Smooth muscle cell (in vitro differentiated cells): ENCODE results near the gene DPP7. TPM values are rescaled to one million over a fixed set of nuclear protein-coding genes. Genes with fewer than 3 reads are reported as not detected.

ENCODE experiments used
- DNase-seq: peaks from one replicate; lab custom pipeline; 2025; ENCODE audit not compliant: unreplicated experiment; lab: John Stamatoyannopoulos, UW
- H2AFZ ChIP-seq: fragments of 200-600 bp; sonication (generic); 2 replicates; pipeline ENCODE4 v1.6.0; 2016; ENCODE audit warnings: antibody characterized with exemption, low read depth, mild to moderate bottlenecking
- H3F3A ChIP-seq: fragments of 200-600 bp; sonication (generic); 2 replicates; pipeline ENCODE4 v1.6.0; 2017; ENCODE audit warnings: antibody characterized with exemption, low read depth
- H3K27ac ChIP-seq: fragments of 200-600 bp; sonication (generic); 2 replicates; pipeline ENCODE4 v1.5.1; 2016; ENCODE audit warnings: low read depth, mild to moderate bottlenecking
- H3K27me3 ChIP-seq: fragments of 200-600 bp; sonication (generic); 2 replicates; pipeline ENCODE4 v1.6.1; 2016; ENCODE audit warnings: low read depth, mild to moderate bottlenecking
- H3K36me3 ChIP-seq: fragments of 200-600 bp; sonication (generic); 2 replicates; pipeline ENCODE4 v1.5.1; 2016; ENCODE audit warnings: low read depth
- H3K4me1 ChIP-seq: fragments of 200-600 bp; sonication (generic); 2 replicates; pipeline ENCODE4 v1.5.1; 2016; ENCODE audit warnings: low read depth
- H3K4me2 ChIP-seq: fragments of 200-600 bp; sonication (generic); 2 replicates; pipeline ENCODE4 v1.6.0; 2016; ENCODE audit warnings: mild to moderate bottlenecking
- H3K4me3 ChIP-seq: fragments of 200-600 bp; sonication (generic); 2 replicates; pipeline ENCODE4 v1.5.1; 2016; ENCODE audit warnings: mild to moderate bottlenecking
- H3K79me2 ChIP-seq: fragments of 200-600 bp; sonication (generic); 2 replicates; pipeline ENCODE4 v1.6.0; 2016; ENCODE audit warnings: low read depth, mild to moderate bottlenecking
- H3K9ac ChIP-seq: fragments of 200-600 bp; sonication (generic); 2 replicates; pipeline ENCODE4 v1.6.0; 2016; ENCODE audit warnings: low read depth
- H3K9me3 ChIP-seq: fragments of 200-600 bp; sonication (generic); replicated peaks from 2 replicates; pipeline ENCODE4 v1.5.1; 2016; ENCODE audit warnings: low read depth
- H4K20me1 ChIP-seq: fragments of 200-600 bp; sonication (generic); 2 replicates; pipeline ENCODE4 v1.6.0; 2016; ENCODE audit warnings: low read depth
- WGBS: methylation state at CpG from one replicate; pipeline ENCODE4 v1.1.7; 2016; ENCODE audit warnings: low lambda C conversion rate; 5-methylcytosine and 5-hydroxymethylcytosine counted together
- polyA plus RNA-seq: library from polyadenylated mRNA; unstranded; fragments of >200 nt; fragmentation: Nextera tagmentation; extraction: Ambion mirVana; gene quantifications from 2 replicates; pipeline ENCODE4 v1.2.1, GENCODE V29; 2016
- total RNA-seq: library from RNA; depleted of rRNA; stranded (reverse); fragments of >200 nt; gene quantifications from 2 replicates; pipeline ENCODE4 v1.2.3, GENCODE V29; 2014
- TF ChIP-seq, protein P1 (sequence below): fragments of 200-600 bp; sonication (generic); IDR thresholded peaks from 2 replicates; pipeline ENCODE4 v1.5.1; 2017; ENCODE audit warnings: borderline replicate concordance, mild to moderate bottlenecking, antibody characterized with exemption; ENCODE audit not compliant: insufficient read depth, poor library complexity, severe bottlenecking

Gene DPP7
- total and polyA plus RNA-seq, 2 experiments from 2014 or later = 51.4 to 170 TPM

DNA sequence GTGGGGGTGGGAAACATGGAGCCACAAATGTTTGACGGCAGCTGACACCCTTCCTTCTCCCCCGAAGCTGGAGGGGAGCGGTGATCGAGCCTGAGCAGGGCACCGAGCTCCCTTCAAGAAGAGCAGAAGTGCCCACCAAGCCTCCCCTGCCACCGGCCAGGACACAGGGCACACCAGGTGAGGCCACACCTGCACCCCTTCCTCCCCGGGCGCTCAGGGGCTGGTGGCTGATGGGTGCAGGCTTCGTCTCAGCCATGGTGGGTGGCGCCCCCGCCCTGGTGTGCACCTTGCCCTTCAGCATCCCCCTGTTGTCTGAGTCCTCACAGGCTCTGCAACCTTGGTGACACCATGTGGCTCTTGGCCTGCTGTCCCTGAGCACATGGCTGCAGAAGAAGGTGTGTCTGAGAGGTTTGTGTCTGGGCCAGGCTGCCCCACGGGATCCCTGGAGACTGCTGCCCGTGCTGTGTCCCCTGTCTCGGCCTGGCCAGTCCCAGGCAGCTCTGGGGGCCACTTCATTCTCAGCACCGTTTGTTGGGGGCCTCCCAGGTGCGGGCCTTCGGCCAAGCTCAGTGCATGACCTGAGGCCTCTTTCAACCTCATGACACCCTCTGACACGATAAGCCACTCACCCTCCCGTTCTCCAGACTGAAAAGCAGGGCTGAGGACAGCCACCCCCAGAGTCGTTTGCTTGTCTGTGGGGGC, 16.6 kb downstream of the DPP7 start:
- Histone ChIP-seq H3K36me3 (peaks cover 4% of the 10 kb centered on the region), H2AFZ (no peak overlapping the region), H3K4me1 (no peaks in the 10 kb centered on the region), H3K4me2 (no peak overlapping the region), H3K9me3 (no peaks in the 10 kb centered on the region), H3K27me3 (no peaks in the 10 kb centered on the region), H3K4me3 (no peak overlapping the region), H3K27ac (no peak overlapping the region), H4K20me1 (peaks cover 3% of the 10 kb centered on the region), H3F3A (no peaks in the 10 kb centered on the region), H3K9ac (no peak overlapping the region), H3K79me2 (no peaks in the 10 kb centered on the region)
- WGBS = 95% methylated on average over 20 of the region's 20 CpGs
- TF ChIP-seq, protein P1, sequence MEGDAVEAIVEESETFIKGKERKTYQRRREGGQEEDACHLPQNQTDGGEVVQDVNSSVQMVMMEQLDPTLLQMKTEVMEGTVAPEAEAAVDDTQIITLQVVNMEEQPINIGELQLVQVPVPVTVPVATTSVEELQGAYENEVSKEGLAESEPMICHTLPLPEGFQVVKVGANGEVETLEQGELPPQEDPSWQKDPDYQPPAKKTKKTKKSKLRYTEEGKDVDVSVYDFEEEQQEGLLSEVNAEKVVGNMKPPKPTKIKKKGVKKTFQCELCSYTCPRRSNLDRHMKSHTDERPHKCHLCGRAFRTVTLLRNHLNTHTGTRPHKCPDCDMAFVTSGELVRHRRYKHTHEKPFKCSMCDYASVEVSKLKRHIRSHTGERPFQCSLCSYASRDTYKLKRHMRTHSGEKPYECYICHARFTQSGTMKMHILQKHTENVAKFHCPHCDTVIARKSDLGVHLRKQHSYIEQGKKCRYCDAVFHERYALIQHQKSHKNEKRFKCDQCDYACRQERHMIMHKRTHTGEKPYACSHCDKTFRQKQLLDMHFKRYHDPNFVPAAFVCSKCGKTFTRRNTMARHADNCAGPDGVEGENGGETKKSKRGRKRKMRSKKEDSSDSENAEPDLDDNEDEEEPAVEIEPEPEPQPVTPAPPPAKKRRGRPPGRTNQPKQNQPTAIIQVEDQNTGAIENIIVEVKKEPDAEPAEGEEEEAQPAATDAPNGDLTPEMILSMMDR = no peak
- no peak for DNase-seq

DNA sequence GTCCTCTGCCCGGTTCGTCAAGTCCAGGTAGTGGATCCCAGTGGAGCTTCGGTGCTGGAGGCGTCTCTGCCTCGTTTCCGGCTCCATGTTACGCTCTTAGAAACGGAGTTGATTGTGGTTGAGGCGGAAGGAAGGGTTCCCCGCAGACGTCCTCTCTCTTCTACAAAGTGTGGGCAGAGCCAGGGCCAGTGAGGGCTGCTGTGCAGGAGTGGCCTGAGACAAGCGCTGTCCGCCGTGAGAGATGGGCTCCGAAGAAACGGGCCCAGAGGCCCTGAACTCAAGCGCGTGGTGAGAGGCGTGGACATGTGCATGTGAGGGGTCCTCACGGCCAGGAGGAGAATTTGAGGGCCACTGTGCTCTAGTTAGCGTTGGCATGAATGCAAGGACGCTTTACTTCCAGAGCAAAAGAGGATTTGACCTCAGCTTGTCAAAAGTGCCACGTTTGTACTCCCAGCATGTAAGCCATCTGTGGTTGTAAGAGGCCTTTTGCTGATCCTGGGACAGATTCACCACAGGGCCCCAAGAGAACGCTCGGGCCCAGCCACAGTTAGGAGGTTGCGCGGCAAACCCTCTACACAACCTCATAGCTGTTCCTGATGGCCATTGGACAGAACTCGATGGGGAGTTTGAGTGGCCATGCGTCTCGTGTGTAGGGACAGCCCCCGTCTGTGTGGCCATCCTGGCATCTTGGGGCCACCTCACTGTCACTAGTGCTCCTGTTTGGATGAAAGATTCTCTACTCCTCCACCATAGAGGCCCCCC, 17.6 kb downstream of the DPP7 start:
- H3K9ac ChIP-seq = no peak overlapping the region
- WGBS = 97% methylated on average over 31 of the region's 31 CpGs

DNA sequence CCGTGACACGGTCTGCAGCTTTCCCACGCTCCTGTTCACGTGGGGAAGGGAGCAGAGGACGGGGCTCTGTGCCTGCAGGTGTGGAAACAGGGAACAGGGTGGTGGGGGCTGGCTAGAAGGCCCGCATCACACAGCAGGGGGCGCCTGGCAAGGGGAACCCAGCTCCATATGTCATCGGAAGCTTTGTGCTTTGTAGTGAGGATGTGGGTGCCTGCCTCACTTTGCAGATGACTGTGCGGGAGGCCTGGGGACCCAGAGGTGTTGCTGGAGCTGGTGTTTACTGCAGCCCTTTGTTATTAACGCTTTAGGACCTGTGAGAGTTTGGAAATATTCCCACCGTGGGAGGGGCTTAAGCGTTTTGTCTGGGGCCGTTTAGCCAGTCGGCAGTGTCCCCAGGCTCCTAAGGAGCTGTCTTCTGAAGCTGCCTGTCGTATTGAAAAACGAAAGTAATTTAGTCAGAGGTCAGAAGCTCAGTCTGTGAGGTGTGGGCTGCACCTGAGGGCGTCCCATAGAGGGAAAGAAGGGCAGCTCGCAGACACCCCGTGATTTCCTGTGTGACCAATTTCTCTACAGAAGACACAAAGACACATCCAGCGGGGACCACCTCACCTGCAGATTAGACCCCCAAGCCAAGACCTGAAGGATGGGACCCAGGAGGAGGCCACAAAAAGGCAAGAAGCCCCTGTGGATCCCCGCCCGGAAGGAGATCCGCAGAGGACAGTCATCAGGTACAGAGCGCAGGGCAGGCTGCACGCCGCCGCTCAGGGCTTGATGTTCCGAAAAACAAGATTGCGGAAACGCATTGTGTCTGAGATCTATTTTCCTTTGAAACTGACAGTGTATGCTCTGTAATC, 18.6 kb downstream of the DPP7 start:
- Histone ChIP-seq H3K4me3 (no peak overlapping the region), H3K9me3 (no peaks in the 10 kb centered on the region), H4K20me1 (peaks cover 10% of the 10 kb centered on the region), H3F3A (no peaks in the 10 kb centered on the region), H3K4me1 (no peaks in the 10 kb centered on the region), H3K27ac (no peak overlapping the region), H2AFZ (no peak overlapping the region), H3K36me3 (no peaks in the 10 kb centered on the region), H3K4me2 (no peak overlapping the region), H3K9ac (no peak overlapping the region), H3K27me3 (no peaks in the 10 kb centered on the region), H3K79me2 (no peaks in the 10 kb centered on the region)
- TF ChIP-seq, protein P1 = no peak
- WGBS = 93% methylated on average over 30 of the region's 30 CpGs
- DNase-seq = no peak

More for the DNA sequence above, 17.6 kb downstream of the DPP7 start:
- Histone ChIP-seq H3K36me3 (peaks cover 4% of the 10 kb centered on the region), H3K79me2 (no peaks in the 10 kb centered on the region), H3K4me2 (no peak overlapping the region), H4K20me1 (peaks cover 7% of the 10 kb centered on the region), H3K4me3 (no peak overlapping the region), H3K27me3 (no peaks in the 10 kb centered on the region), H3K9me3 (no peaks in the 10 kb centered on the region), H3K4me1 (no peaks in the 10 kb centered on the region), H2AFZ (no peak overlapping the region), H3F3A (no peaks in the 10 kb centered on the region), H3K27ac (no peak overlapping the region)
- TF ChIP-seq, protein P1 = no peak
- no peak for DNase-seq
